ENCODE results near the gene BCAR1. TPM values are rescaled to one million over a fixed set of nuclear protein-coding genes. Genes with fewer than 3 reads are reported as not detected.

Gene BCAR1
- total and polyA plus RNA-seq, 2 of the 13 experiments (the other 11 are each of a cell fraction or from before 2014, with no cell fraction given) = 48.1 to 51.7 TPM

DNA sequence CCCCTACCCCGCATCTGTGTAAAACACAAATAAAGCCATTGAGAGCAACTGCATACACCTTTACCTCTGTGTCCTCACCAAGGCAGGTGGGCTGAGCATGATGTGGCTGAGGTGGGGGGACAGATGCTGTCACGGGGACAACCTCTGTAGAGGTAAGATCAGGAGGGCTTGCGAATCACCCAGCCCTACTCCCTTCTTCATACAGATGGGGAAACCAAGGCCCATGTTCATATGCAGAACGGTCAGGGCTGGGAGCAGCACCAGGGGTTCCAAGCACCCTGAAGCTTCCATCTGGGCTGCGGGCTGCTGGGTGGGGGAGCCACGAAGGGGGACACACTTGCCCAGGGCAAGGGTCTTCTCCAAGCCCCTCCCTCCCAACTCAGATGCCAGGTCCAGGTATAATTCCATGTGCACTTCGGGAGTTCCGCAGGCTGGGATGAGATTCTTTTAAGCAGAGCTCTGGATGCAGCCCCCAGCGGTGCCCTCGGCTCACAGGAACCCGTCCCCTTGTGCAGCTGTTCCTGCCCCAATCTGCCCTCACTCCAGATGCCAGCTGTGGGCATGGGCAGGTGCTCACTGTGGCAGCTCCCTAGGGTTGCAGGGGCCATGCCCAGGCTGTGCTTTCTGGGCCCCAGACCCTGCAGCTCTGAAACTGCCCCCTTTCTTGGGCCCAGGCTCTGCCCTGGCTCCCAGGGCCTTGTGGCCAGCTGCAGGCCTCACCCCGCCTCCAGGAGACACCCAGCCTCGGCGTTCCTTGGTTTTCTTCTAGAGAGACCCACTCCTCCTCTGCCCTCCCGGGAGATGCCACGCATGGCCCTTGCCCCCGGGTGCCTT, 23.1 kb downstream of the BCAR1 start (continued):
- TF ChIP-seq, protein P1, sequence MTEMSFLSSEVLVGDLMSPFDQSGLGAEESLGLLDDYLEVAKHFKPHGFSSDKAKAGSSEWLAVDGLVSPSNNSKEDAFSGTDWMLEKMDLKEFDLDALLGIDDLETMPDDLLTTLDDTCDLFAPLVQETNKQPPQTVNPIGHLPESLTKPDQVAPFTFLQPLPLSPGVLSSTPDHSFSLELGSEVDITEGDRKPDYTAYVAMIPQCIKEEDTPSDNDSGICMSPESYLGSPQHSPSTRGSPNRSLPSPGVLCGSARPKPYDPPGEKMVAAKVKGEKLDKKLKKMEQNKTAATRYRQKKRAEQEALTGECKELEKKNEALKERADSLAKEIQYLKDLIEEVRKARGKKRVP (CRISPR knock-in tag; IDR thresholded peaks at IDR 0.05) = no peak
- TF ChIP-seq RBFOX2 (IDR thresholded peaks at IDR 0.05; ENCODE audit: low read depth, low read length) (0 out of 2 replicates have a peak, but pooled peaks have one; percentile 39), RBM39 (IDR thresholded peaks at IDR 0.05; ENCODE audit: low read depth, low read length, poor library complexity, severe bottlenecking) (peak; percentile 29), ZNF776 (CRISPR knock-in tag; IDR thresholded peaks at IDR 0.05) (no peak), ZNF589 (CRISPR knock-in tag; conservative IDR thresholded peaks at IDR 0.05) (no peak), POLR2A (IDR thresholded peaks at IDR 0.05; ENCODE audit: insufficient read depth in 1 of 2, low read depth in 2 of 2, low read length in 2 of 2) (0 out of 4 replicates have a peak, but pooled peaks of 1 of the 2 experiments have one; percentile 29), CEBPG (CRISPR knock-in tag; IDR thresholded peaks at IDR 0.05) (no peak), ZNF567 (CRISPR knock-in tag; IDR thresholded peaks at IDR 0.05; ENCODE audit: borderline replicate concordance) (no peak), RBM22 (optimal IDR thresholded peaks at IDR 0.05; ENCODE audit: low read length) (peak; percentile 23)
- TF ChIP-seq, protein P2, sequence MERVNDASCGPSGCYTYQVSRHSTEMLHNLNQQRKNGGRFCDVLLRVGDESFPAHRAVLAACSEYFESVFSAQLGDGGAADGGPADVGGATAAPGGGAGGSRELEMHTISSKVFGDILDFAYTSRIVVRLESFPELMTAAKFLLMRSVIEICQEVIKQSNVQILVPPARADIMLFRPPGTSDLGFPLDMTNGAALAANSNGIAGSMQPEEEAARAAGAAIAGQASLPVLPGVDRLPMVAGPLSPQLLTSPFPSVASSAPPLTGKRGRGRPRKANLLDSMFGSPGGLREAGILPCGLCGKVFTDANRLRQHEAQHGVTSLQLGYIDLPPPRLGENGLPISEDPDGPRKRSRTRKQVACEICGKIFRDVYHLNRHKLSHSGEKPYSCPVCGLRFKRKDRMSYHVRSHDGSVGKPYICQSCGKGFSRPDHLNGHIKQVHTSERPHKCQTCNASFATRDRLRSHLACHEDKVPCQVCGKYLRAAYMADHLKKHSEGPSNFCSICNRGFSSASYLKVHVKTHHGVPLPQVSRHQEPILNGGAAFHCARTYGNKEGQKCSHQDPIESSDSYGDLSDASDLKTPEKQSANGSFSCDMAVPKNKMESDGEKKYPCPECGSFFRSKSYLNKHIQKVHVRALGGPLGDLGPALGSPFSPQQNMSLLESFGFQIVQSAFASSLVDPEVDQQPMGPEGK (CRISPR knock-in tag; IDR thresholded peaks at IDR 0.05) = no peak
- TF ChIP-seq, protein P3, sequence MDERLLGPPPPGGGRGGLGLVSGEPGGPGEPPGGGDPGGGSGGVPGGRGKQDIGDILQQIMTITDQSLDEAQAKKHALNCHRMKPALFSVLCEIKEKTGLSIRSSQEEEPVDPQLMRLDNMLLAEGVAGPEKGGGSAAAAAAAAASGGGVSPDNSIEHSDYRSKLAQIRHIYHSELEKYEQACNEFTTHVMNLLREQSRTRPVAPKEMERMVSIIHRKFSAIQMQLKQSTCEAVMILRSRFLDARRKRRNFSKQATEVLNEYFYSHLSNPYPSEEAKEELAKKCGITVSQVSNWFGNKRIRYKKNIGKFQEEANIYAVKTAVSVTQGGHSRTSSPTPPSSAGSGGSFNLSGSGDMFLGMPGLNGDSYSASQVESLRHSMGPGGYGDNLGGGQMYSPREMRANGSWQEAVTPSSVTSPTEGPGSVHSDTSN (CRISPR knock-in tag; IDR thresholded peaks at IDR 0.05) = no peak
- TF ChIP-seq, protein P4, sequence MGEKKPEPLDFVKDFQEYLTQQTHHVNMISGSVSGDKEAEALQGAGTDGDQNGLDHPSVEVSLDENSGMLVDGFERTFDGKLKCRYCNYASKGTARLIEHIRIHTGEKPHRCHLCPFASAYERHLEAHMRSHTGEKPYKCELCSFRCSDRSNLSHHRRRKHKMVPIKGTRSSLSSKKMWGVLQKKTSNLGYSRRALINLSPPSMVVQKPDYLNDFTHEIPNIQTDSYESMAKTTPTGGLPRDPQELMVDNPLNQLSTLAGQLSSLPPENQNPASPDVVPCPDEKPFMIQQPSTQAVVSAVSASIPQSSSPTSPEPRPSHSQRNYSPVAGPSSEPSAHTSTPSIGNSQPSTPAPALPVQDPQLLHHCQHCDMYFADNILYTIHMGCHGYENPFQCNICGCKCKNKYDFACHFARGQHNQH (CRISPR knock-in tag; IDR thresholded peaks at IDR 0.05) = 0 out of 2 replicates have a peak, but pooled peaks have one; percentile 6

Measured in HepG2 (cell line).